Measurements from ENCODE around the gene FILIP1L.
"Not testable (repeated sequence)": the region's sequence is repeated elsewhere in the genome, so short reads cannot be mapped to it uniquely, and the experiment has no call there.

Gene FILIP1L

GRCh38 chr3:99842826-99843589 lies 271.3 kb downstream of the FILIP1L start:
- H3K9me3 ChIP-seq: no peaks in the 10 kb centered on the region
- no peak overlapping the region for H3K27ac ChIP-seq
- no peaks in the 10 kb centered on the region for H3K36me3 ChIP-seq
- TF ChIP-seq CTCF (IDR thresholded peaks at IDR 0.05): no peak
- H3K4me3 ChIP-seq (ENCODE audit: low read depth in 1 of 2, low read length in 1 of 2): no peak overlapping the region
- H3K27me3 ChIP-seq: no peaks in the 10 kb centered on the region
- H3K4me1 ChIP-seq (ENCODE audit: control insufficient read depth in 1 of 2, insufficient read depth in 1 of 2, low read depth in 1 of 2, low read length in 1 of 2): no peaks in the 10 kb centered on the region

- not testable (repeated sequence) for H3K36me3 ChIP-seq; H3K4me3 ChIP-seq (ENCODE audit: low read depth in 1 of 2, low read length in 1 of 2); H3K27me3 ChIP-seq; H3K27ac ChIP-seq; H3K4me1 ChIP-seq (ENCODE audit: control insufficient read depth in 1 of 2, insufficient read depth in 1 of 2, low read depth in 1 of 2, low read length in 1 of 2); H3K9me3 ChIP-seq
Measured at GRCh38 chr3:99841949-99842348, 272.4 kb downstream of the FILIP1L start.

GRCh38 chr3:99839613-99840012 lies 274.7 kb downstream of the FILIP1L start:
- no peaks in the 10 kb centered on the region for H3K9me3 ChIP-seq
- no peak for TF ChIP-seq CTCF (IDR thresholded peaks at IDR 0.05)
- H3K4me3 ChIP-seq (ENCODE audit: low read depth in 1 of 2, low read length in 1 of 2): no peak overlapping the region
- no peaks in the 10 kb centered on the region for H3K36me3 ChIP-seq
- H3K27ac ChIP-seq: no peak overlapping the region
- H3K4me1 ChIP-seq (ENCODE audit: control insufficient read depth in 1 of 2, insufficient read depth in 1 of 2, low read depth in 1 of 2, low read length in 1 of 2): peaks cover 0 to 3% of the 10 kb centered on the region in 2 experiments
- no peaks in the 10 kb centered on the region for H3K27me3 ChIP-seq

GRCh38 chr3:99838755-99839154 lies 275.5 kb downstream of the FILIP1L start:
- no peaks in the 10 kb centered on the region for H3K36me3 ChIP-seq
- no peak for TF ChIP-seq CTCF (IDR thresholded peaks at IDR 0.05)

GRCh38 chr3:99837715-99838114 lies 276.6 kb downstream of the FILIP1L start:
- no peaks in the 10 kb centered on the region for H3K27me3 ChIP-seq
- no peaks in the 10 kb centered on the region for H3K36me3 ChIP-seq
- no peak for TF ChIP-seq CTCF (IDR thresholded peaks at IDR 0.05)
- H3K4me1 ChIP-seq (ENCODE audit: control insufficient read depth in 1 of 2, insufficient read depth in 1 of 2, low read depth in 1 of 2, low read length in 1 of 2): peaks cover 0 to 6% of the 10 kb centered on the region in 2 experiments
- H3K9me3 ChIP-seq: no peaks in the 10 kb centered on the region
- H3K27ac ChIP-seq: no peak overlapping the region
- H3K4me3 ChIP-seq (ENCODE audit: low read depth in 1 of 2, low read length in 1 of 2): no peak overlapping the region

More at GRCh38 chr3:99838755-99839154, 275.5 kb downstream of the FILIP1L start:
- H3K27me3 ChIP-seq: no peaks in the 10 kb centered on the region
- H3K9me3 ChIP-seq: no peaks in the 10 kb centered on the region
- no peak overlapping the region for H3K27ac ChIP-seq
- peaks cover 0 to 6% of the 10 kb centered on the region in 2 experiments for H3K4me1 ChIP-seq (ENCODE audit: control insufficient read depth in 1 of 2, insufficient read depth in 1 of 2, low read depth in 1 of 2, low read length in 1 of 2)
- H3K4me3 ChIP-seq (ENCODE audit: low read depth in 1 of 2, low read length in 1 of 2): no peak overlapping the region

- Histone ChIP-seq H3K4me3 (ENCODE audit: low read depth in 1 of 2, low read length in 1 of 2) (no peak overlapping the region), H3K36me3 (no peaks in the 10 kb centered on the region), H3K27ac (no peak overlapping the region), H3K27me3 (no peaks in the 10 kb centered on the region), H3K4me1 (ENCODE audit: control insufficient read depth in 1 of 2, insufficient read depth in 1 of 2, low read depth in 1 of 2, low read length in 1 of 2) (peaks cover 0 to 6% of the 10 kb centered on the region in 2 experiments), H3K9me3 (no peaks in the 10 kb centered on the region)
- TF ChIP-seq CTCF (IDR thresholded peaks at IDR 0.05): no peak
Measured at GRCh38 chr3:99836681-99837080, 277.6 kb downstream of the FILIP1L start.

All from neutrophil (primary cell).